GM21360 (cell line): ENCODE data around the gene HOPX.
"Not testable (repeated sequence)": the region's sequence is repeated elsewhere in the genome, so short reads cannot be mapped to it uniquely, and the experiment has no call there.

Experiments
- ATAC-seq: cut with Tn5 transposase; IDR thresholded peaks from one replicate; pipeline ENCODE4 v1.9.1; 2021; ENCODE audit warnings: mild to moderate bottlenecking, moderate library complexity; ENCODE audit not compliant: unreplicated experiment

Gene HOPX

GRCh38 chr4:56655627-56656345 is 25.3 kb downstream of the HOPX start:
- ATAC-seq, result no peak

GRCh38 chr4:56655209-56655626 is 25.9 kb downstream of the HOPX start:
- ATAC-seq, result no peak

GRCh38 chr4:56654238-56654632 is 26.9 kb downstream of the HOPX start:
- ATAC-seq, result no peak

- ATAC-seq, result no peak
These were observed 27.4 kb downstream of the HOPX start for GRCh38 chr4:56653461-56654237.

- ATAC-seq, result no peak
These were observed 28.9 kb downstream of the HOPX start for GRCh38 chr4:56652196-56652595.

- ATAC-seq, result no peak
These were observed 30.1 kb downstream of the HOPX start for GRCh38 chr4:56651056-56651350.

GRCh38 chr4:56650262-56651055 is 30.6 kb downstream of the HOPX start:
- no peak for ATAC-seq

- no peak for ATAC-seq
These were observed 31.4 kb downstream of the HOPX start for GRCh38 chr4:56649445-56650261.

GRCh38 chr4:56648824-56649151 is 32.3 kb downstream of the HOPX start:
- ATAC-seq, result no peak

GRCh38 chr4:56648021-56648823 is 32.9 kb downstream of the HOPX start:
- ATAC-seq, result no peak

- no peak for ATAC-seq
These were observed 34.8 kb downstream of the HOPX start for GRCh38 chr4:56646341-56646740.

GRCh38 chr4:56643596-56643995 is 37.5 kb downstream of the HOPX start:
- no peak for ATAC-seq

- no peak for ATAC-seq
These were observed 39.5 kb downstream of the HOPX start for GRCh38 chr4:56641494-56642051.

GRCh38 chr4:56640621-56641493 is 40.2 kb downstream of the HOPX start:
- no peak for ATAC-seq

GRCh38 chr4:56637791-56638190 is 43.3 kb downstream of the HOPX start:
- no peak for ATAC-seq

GRCh38 chr4:56637154-56637553 is 43.9 kb downstream of the HOPX start:
- no peak for ATAC-seq

- ATAC-seq, result not testable (repeated sequence)
These were observed 46.1 kb downstream of the HOPX start for GRCh38 chr4:56634954-56635353.

GRCh38 chr4:56633486-56633885 is 47.6 kb downstream of the HOPX start:
- no peak for ATAC-seq
